ENCODE measurements around the gene SIAH2. TPM values are rescaled to one million over a fixed set of nuclear protein-coding genes. Genes with fewer than 3 reads are reported as not detected.
"Not testable (repeated sequence)": the region's sequence is repeated elsewhere in the genome, so short reads cannot be mapped to it uniquely, and the experiment has no call there.

SIAH2 gene
- total RNA-seq = 44.8 TPM

GRCh38 chr3:150763122-150763840, at the start of gene SIAH2:
TSS of gene SIAH2 (minus strand) at chr3:150763169. CDS start at chr3:150762849, 320 bp downstream.
- ATAC-seq = peak; percentile 89

- ATAC-seq = peak; percentile 55
Measured at GRCh38 chr3:150811984-150812383, 49.0 kb upstream of the SIAH2 start.

GRCh38 chr3:150810641-150811040, 47.7 kb upstream of the SIAH2 start:
- ATAC-seq = no peak

- ATAC-seq = no peak
Measured at GRCh38 chr3:150806185-150806835, 43.3 kb upstream of the SIAH2 start.

- no peak for ATAC-seq
Measured at GRCh38 chr3:150805354-150805753, 42.4 kb upstream of the SIAH2 start.

GRCh38 chr3:150803440-150803985, 40.5 kb upstream of the SIAH2 start:
- no peak for ATAC-seq

GRCh38 chr3:150800722-150801121, 37.8 kb upstream of the SIAH2 start:
- ATAC-seq = no peak

- ATAC-seq = no peak
Measured at GRCh38 chr3:150798122-150798618, 35.2 kb upstream of the SIAH2 start.

- ATAC-seq = peak; percentile 63
Measured at GRCh38 chr3:150797155-150797554, 34.2 kb upstream of the SIAH2 start.

- not testable (repeated sequence) for ATAC-seq
Measured at GRCh38 chr3:150796527-150796926, 33.6 kb upstream of the SIAH2 start.

GRCh38 chr3:150793641-150794040, 30.7 kb upstream of the SIAH2 start:
- ATAC-seq = no peak

GRCh38 chr3:150790629-150791028, 27.7 kb upstream of the SIAH2 start:
- no peak for ATAC-seq

GRCh38 chr3:150789451-150789850, 26.5 kb upstream of the SIAH2 start:
- ATAC-seq = no peak

- peak; percentile 68 for ATAC-seq
Measured at GRCh38 chr3:150787741-150788370, 24.9 kb upstream of the SIAH2 start.

- peak; percentile 62 for ATAC-seq
Measured at GRCh38 chr3:150786791-150787190, 23.8 kb upstream of the SIAH2 start.

GRCh38 chr3:150784747-150785125, 21.8 kb upstream of the SIAH2 start:
- no peak for ATAC-seq

- ATAC-seq = peak; percentile 77
Measured at GRCh38 chr3:150783920-150784746, 21.2 kb upstream of the SIAH2 start.

- no peak for ATAC-seq
Measured at GRCh38 chr3:150783316-150783715, 20.3 kb upstream of the SIAH2 start.

- ATAC-seq = no peak
Measured at GRCh38 chr3:150779402-150779858, 16.5 kb upstream of the SIAH2 start.

GRCh38 chr3:150778793-150779401, 15.9 kb upstream of the SIAH2 start:
- no peak for ATAC-seq

GRCh38 chr3:150775001-150775599, 12.1 kb upstream of the SIAH2 start:
- ATAC-seq = no peak

Data from esophagus mucosa (tissue), 1 donor.